SH-SY5Y (cell line): ENCODE data around the gene RAI1.

Experiments
- GATA2 ChIP-seq: IDR thresholded peaks from 2 replicates; pipeline ENCODE4 v1.6.1; 2011; ENCODE audit warnings: mild to moderate bottlenecking, low read depth, low read length
- GATA3 ChIP-seq: IDR thresholded peaks from 2 replicates; pipeline ENCODE4 v1.6.1; 2011; ENCODE audit warnings: low read depth, mild to moderate bottlenecking, low read length, moderate library complexity

DNA sequence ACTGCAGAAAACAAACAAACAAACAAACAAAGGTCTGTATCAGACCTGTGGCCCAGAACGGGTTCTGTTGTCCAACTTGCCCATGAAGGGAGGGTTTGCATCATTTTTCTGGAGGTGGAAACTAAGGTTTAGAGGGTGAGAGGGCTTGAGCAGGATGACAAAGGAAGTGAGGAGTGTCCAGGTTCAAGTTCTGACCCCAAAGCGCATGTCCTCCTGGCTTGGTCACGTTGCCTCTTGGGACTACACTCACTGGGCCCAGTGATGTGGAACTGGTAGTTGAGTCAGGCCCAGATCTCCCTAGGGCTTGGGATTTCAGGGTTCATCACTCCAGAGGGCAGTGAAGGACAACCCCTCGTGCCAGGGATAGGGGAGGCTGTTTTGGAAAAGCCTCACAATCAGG is 153.7 kb downstream of the RAI1 start:
- no peak for TF ChIP-seq GATA2
- TF ChIP-seq GATA3: no peak
